Neuronal stem cell (in vitro differentiated cells): ENCODE results near the gene PCYT2.

ENCODE experiments used
- DNase-seq: peaks from one replicate; pipeline ENCODE4 v3.0.0-alpha.2; 2013; ENCODE audit warnings: low spot score
- H2AFZ ChIP-seq: one replicate; pipeline ENCODE4 v1.6.1; 2013; ENCODE audit warnings: mild to moderate bottlenecking, low read length, inconsistent platforms
- H2AK5ac ChIP-seq: 2 replicates; pipeline ENCODE4 v1.6.1; 2013; ENCODE audit warnings: low read depth, mild to moderate bottlenecking, inconsistent platforms, low read length, moderate library complexity, mixed read lengths
- H2BK120ac ChIP-seq: 2 replicates; pipeline ENCODE4 v1.6.1; 2013; ENCODE audit warnings: low read depth, mild to moderate bottlenecking, inconsistent platforms, low read length, moderate library complexity, mixed read lengths
- H2BK12ac ChIP-seq: one replicate; pipeline ENCODE4 v1.6.1; 2013; ENCODE audit warnings: low read length, inconsistent platforms
- H2BK15ac ChIP-seq: 2 replicates; pipeline ENCODE4 v1.6.1; 2013; ENCODE audit warnings: mild to moderate bottlenecking, low read length, inconsistent platforms, mixed read lengths
- H2BK5ac ChIP-seq: one replicate; pipeline ENCODE4 v1.6.1; 2013; ENCODE audit warnings: inconsistent platforms, mild to moderate bottlenecking, low read length, moderate library complexity
- H3K14ac ChIP-seq: one replicate; pipeline ENCODE4 v1.6.1; 2013; ENCODE audit warnings: low read length, inconsistent platforms
- H3K18ac ChIP-seq: 2 replicates; pipeline ENCODE4 v1.6.1; 2013; ENCODE audit warnings: low read length, inconsistent platforms
- H3K23ac ChIP-seq: 2 replicates; pipeline ENCODE4 v1.6.1; 2013; ENCODE audit warnings: low read depth, mild to moderate bottlenecking, mixed read lengths, low read length, inconsistent platforms; ENCODE audit not compliant: poor library complexity
- H3K27ac ChIP-seq: replicated peaks from 3 replicates; pipeline ENCODE4 v1.5.1; 2013; ENCODE audit warnings: low read length, inconsistent platforms
- H3K27me3 ChIP-seq, 3 experiments: 2 replicates each; pipeline ENCODE4 v1.6.1; 2013; ENCODE audit warnings: low read length in 3 of 3, mild to moderate bottlenecking in 2 of 3, inconsistent platforms in 1 of 3, low read depth in 1 of 3, mixed read lengths in 1 of 3, moderate library complexity in 1 of 3; ENCODE audit not compliant: control insufficient read depth in 3 of 3, insufficient read depth in 3 of 3
- H3K36me3 ChIP-seq, 2 donors: replicated peaks in 1 of 2; 2 replicates each; pipeline ENCODE4 v1.6.1; 2013; ENCODE audit warnings: low read length in 2 of 2; ENCODE audit not compliant: control insufficient read depth in 2 of 2, insufficient read depth in 2 of 2
- H3K4ac ChIP-seq: 2 replicates; pipeline ENCODE4 v1.6.1; 2013; ENCODE audit warnings: inconsistent platforms, mild to moderate bottlenecking, low read length, moderate library complexity
- H3K4me1 ChIP-seq, 2 donors: 1 replicate in 1 of 2; 2 replicates in 1 of 2; pipeline ENCODE4 v1.6.1; 2013; ENCODE audit warnings: low read length in 2 of 2, low read depth in 1 of 2; ENCODE audit not compliant: control insufficient read depth in 2 of 2, insufficient read depth in 1 of 2
- H3K4me2 ChIP-seq: one replicate; pipeline ENCODE4 v1.6.1; 2013; ENCODE audit warnings: mild to moderate bottlenecking, low read length, inconsistent platforms; ENCODE audit not compliant: insufficient read depth, poor library complexity, severe bottlenecking
- H3K4me3 ChIP-seq, 2 donors: 2 replicates each; pipeline ENCODE4 v1.5.1; 2013; ENCODE audit warnings: low read length in 2 of 2, mild to moderate bottlenecking in 2 of 2, inconsistent platforms in 1 of 2, moderate library complexity in 1 of 2
- H3K79me1 ChIP-seq: one replicate; pipeline ENCODE4 v1.6.1; 2013; ENCODE audit warnings: low read depth, mild to moderate bottlenecking, inconsistent platforms, low read length, moderate library complexity
- H3K9ac ChIP-seq: one replicate; pipeline ENCODE4 v1.6.1; 2013; ENCODE audit warnings: mild to moderate bottlenecking, low read depth, low read length, inconsistent platforms; ENCODE audit not compliant: poor library complexity
- H3K9me3 ChIP-seq, 2 donors: replicated peaks in 1 of 2; 2 replicates each; pipeline versions ENCODE3 to v1.6.1; 2013; ENCODE audit warnings: low read length in 2 of 2, mild to moderate bottlenecking in 2 of 2, inconsistent platforms in 1 of 2, low read depth in 1 of 2, mixed read lengths in 1 of 2, moderate library complexity in 1 of 2; ENCODE audit not compliant: control insufficient read depth in 2 of 2, insufficient read depth in 1 of 2
- H4K8ac ChIP-seq: one replicate; pipeline ENCODE4 v1.6.1; 2013; ENCODE audit warnings: low read depth, mild to moderate bottlenecking, inconsistent platforms, low read length, moderate library complexity
- H4K91ac ChIP-seq: one replicate; pipeline ENCODE4 v1.6.1; 2013; ENCODE audit warnings: low read length, low read depth, mild to moderate bottlenecking, inconsistent platforms; ENCODE audit not compliant: poor library complexity
- WGBS, 2 donors: extraction: QIAGEN DNeasy Blood & Tissue Kit; methylation state at CpG; one replicate each; pipeline ENCODE4 v1.1.7; 2013; ENCODE audit warnings: missing lambda C conversion rate in 2 of 2, mixed read lengths in 1 of 2; ENCODE audit not compliant: insufficient read length in 2 of 2, insufficient replicate concordance in 1 of 2; ENCODE audit errors: extremely low coverage in 2 of 2; 5-methylcytosine and 5-hydroxymethylcytosine counted together

The PCYT2 gene

GRCh38 chr17:81930142-81931125 is 19.2 kb upstream of the PCYT2 start:
- Histone ChIP-seq H3K79me1 (peaks cover 32% of the 10 kb centered on the region), H2AK5ac (no peak overlapping the region), H4K91ac (no peak overlapping the region), H3K14ac (no peak overlapping the region), H3K9me3 (no peaks in the 10 kb centered on the region), H3K23ac (peak overlapping the region; percentile 85), H3K4me3 (no peak overlapping the region), H2BK120ac (no peak overlapping the region), H2BK12ac (no peak overlapping the region), H2BK5ac (peak overlapping the region; percentile 53), H3K36me3 (peaks cover 6 to 26% of the 10 kb centered on the region in 2 donors), H2BK15ac (no peak overlapping the region), H2AFZ (no peak overlapping the region), H4K8ac (no peak overlapping the region), H3K27ac (no peak overlapping the region), H3K9ac (no peak overlapping the region), H3K4me2 (no peak overlapping the region), H3K27me3 (peaks cover 0 to 10% (median 0%) of the 10 kb centered on the region in 3 experiments), H3K4ac (no peak overlapping the region), H3K4me1 (peaks cover 12 to 13% of the 10 kb centered on the region in 2 donors), H3K18ac (no peak overlapping the region)
- WGBS, 2 donors, result no CpG with 5 or more reads among the region's 20 CpGs
- DNase-seq, result no peak

- H3K18ac ChIP-seq, result peak overlapping the region; percentile 97
- no peak overlapping the region for H3K4ac ChIP-seq
- no peak overlapping the region for H3K27ac ChIP-seq
- no peaks in the 10 kb centered on the region for H3K9me3 ChIP-seq
- H3K4me1 ChIP-seq, result peaks cover 20 to 21% of the 10 kb centered on the region in 2 donors
- H3K79me1 ChIP-seq, result peaks cover 34% of the 10 kb centered on the region
- H2BK120ac ChIP-seq, result no peak overlapping the region
- H3K9ac ChIP-seq, result peak overlapping the region; percentile 97
- peak overlapping the region in 1 of 2 donors; percentile 74 for H3K4me3 ChIP-seq
- peak overlapping the region; percentile 97 for H3K14ac ChIP-seq
- peak overlapping the region; percentile 98 for H3K23ac ChIP-seq
- no peak overlapping the region for H2BK15ac ChIP-seq
- no peak overlapping the region for H4K91ac ChIP-seq
- peak overlapping the region; percentile 97 for H2AK5ac ChIP-seq
- DNase-seq, result no peak
- H2BK12ac ChIP-seq, result peak overlapping the region; percentile 97
- H3K27me3 ChIP-seq, result peaks cover 0 to 10% (median 0%) of the 10 kb centered on the region in 3 experiments
- WGBS, 2 donors, result no CpG with 5 or more reads among the region's 31 CpGs
- H3K4me2 ChIP-seq, result peak overlapping the region; percentile 93
- H2BK5ac ChIP-seq, result peak overlapping the region; percentile 90
- H2AFZ ChIP-seq, result no peak overlapping the region
- peak overlapping the region; percentile 17 for H4K8ac ChIP-seq
- H3K36me3 ChIP-seq, result peaks cover 2 to 18% of the 10 kb centered on the region in 2 donors
These were observed 18.3 kb upstream of the PCYT2 start for GRCh38 chr17:81929253-81930141.

GRCh38 chr17:81928544-81929252 is 17.5 kb upstream of the PCYT2 start:
- H3K4ac ChIP-seq, result peak overlapping the region; percentile 93
- peak overlapping the region; percentile 89 for H2BK15ac ChIP-seq
- H3K36me3 ChIP-seq, result peaks cover 2 to 10% of the 10 kb centered on the region in 2 donors
- peak overlapping the region; percentile 97 for H2BK12ac ChIP-seq
- H3K9me3 ChIP-seq, result no peaks in the 10 kb centered on the region
- H3K27ac ChIP-seq, result no peak overlapping the region
- peak overlapping the region; percentile 99 for H2AFZ ChIP-seq
- H2BK120ac ChIP-seq, result peak overlapping the region; percentile 72
- peak overlapping the region; percentile 93 for H3K4me2 ChIP-seq
- peak overlapping the region; percentile 74 to 90 for H3K4me3 ChIP-seq
- no peak overlapping the region for H4K91ac ChIP-seq
- H3K4me1 ChIP-seq, result peaks cover 22 to 28% of the 10 kb centered on the region in 2 donors
- H3K23ac ChIP-seq, result peak overlapping the region; percentile 98
- peak overlapping the region; percentile 90 for H2BK5ac ChIP-seq
- peaks cover 0 to 10% (median 0%) of the 10 kb centered on the region in 3 experiments for H3K27me3 ChIP-seq
- peak overlapping the region; percentile 97 for H3K14ac ChIP-seq
- WGBS, 2 donors, result no CpG with 5 or more reads among the region's 44 CpGs
- peak overlapping the region; percentile 97 for H3K9ac ChIP-seq
- H3K79me1 ChIP-seq, result peaks cover 36% of the 10 kb centered on the region
- peak overlapping the region; percentile 97 for H3K18ac ChIP-seq
- peak overlapping the region; percentile 97 for H2AK5ac ChIP-seq
- H4K8ac ChIP-seq, result peak overlapping the region; percentile 43
- DNase-seq, result no peak
